IMR-90 (cell line): ENCODE results near the gene SPATA18. TPM values are rescaled to one million over a fixed set of nuclear protein-coding genes. Genes with fewer than 3 reads are reported as not detected.
A peak's percentile ranks its signal among the peaks of the same experiment; 100 is the strongest.

ENCODE experiments used
- ATAC-seq: fragments of 200-7000 bp; cut with Tn5 transposase; 2 replicates; pipeline ENCODE4 v1.9.1; 2020; ENCODE audit warnings: low read depth, mild to moderate bottlenecking, moderate library complexity
- BruUV-seq: library from RNA; stranded (reverse); fragments of 400-500 nt; replicated peaks from 2 replicates; lab custom pipeline; 2021; lab: Mats Ljungman, UMichigan
- CTCF ChIA-PET: fragments of 300-600 bp; formaldehyde crosslinking; extraction: SDS; loops from one replicate; lab custom pipeline; 2021; ENCODE audit warnings: antibody characterized with exemption; lab: Yijun Ruan, JAX
- POLR2A ChIA-PET: fragments of 300-600 bp; sonication (Branson Sonifier 250); formaldehyde crosslinking; loops from one replicate; lab custom pipeline; 2022; ENCODE audit warnings: antibody characterized with exemption; ENCODE audit not compliant: unreplicated experiment; lab: Charles Lee
- DNase-seq: peaks from one replicate; pipeline ENCODE4 v3.0.0; 2013
- H2AFZ ChIP-seq: replicated peaks from 2 replicates; pipeline ENCODE3; 2013; ENCODE audit warnings: low read length, mild to moderate bottlenecking; ENCODE audit not compliant: poor library complexity
- H2AK5ac ChIP-seq: 2 replicates; pipeline ENCODE4 v1.6.1; 2013; ENCODE audit warnings: low read depth, low read length, inconsistent platforms
- H2AK9ac ChIP-seq: replicated peaks from 2 replicates; pipeline ENCODE3; 2013; ENCODE audit warnings: mild to moderate bottlenecking, low read depth, low read length, moderate library complexity; ENCODE audit not compliant: poor library complexity
- H2BK120ac ChIP-seq: 2 replicates; pipeline ENCODE4 v1.6.1; 2013; ENCODE audit warnings: low read depth, low read length, inconsistent platforms
- H2BK15ac ChIP-seq: 3 replicates; pipeline ENCODE4 v1.6.1; 2013; ENCODE audit warnings: low read depth, low read length, inconsistent platforms
- H2BK20ac ChIP-seq: 2 replicates; pipeline ENCODE4 v1.6.1; 2013; ENCODE audit warnings: low read depth, mild to moderate bottlenecking, inconsistent platforms, low read length, moderate library complexity
- H2BK5ac ChIP-seq: 2 replicates; pipeline ENCODE4 v1.6.1; 2013; ENCODE audit warnings: mild to moderate bottlenecking, low read depth, low read length, inconsistent platforms; ENCODE audit not compliant: poor library complexity, severe bottlenecking
- H3K14ac ChIP-seq: replicated peaks from 2 replicates; pipeline ENCODE4 v1.6.1; 2013; ENCODE audit warnings: low read depth, low read length, inconsistent platforms
- H3K18ac ChIP-seq: 2 replicates; pipeline ENCODE4 v1.6.1; 2013; ENCODE audit warnings: low read depth, low read length, control low read depth
- H3K23ac ChIP-seq: 2 replicates; pipeline ENCODE4 v1.6.1; 2013; ENCODE audit warnings: low read depth, low read length, inconsistent platforms
- H3K27ac ChIP-seq: 2 replicates; pipeline ENCODE4 v1.5.1; 2013; ENCODE audit warnings: mild to moderate bottlenecking, control low read depth, low read length; ENCODE audit not compliant: insufficient read depth
- H3K27me3 ChIP-seq: 2 replicates; pipeline ENCODE4 v1.6.1; 2013; ENCODE audit warnings: low read length; ENCODE audit not compliant: control insufficient read depth, insufficient read depth
- H3K36me3 ChIP-seq: 2 replicates; pipeline ENCODE4 v1.6.1; 2013; ENCODE audit warnings: low read length, mixed read lengths; ENCODE audit not compliant: control insufficient read depth, insufficient read depth
- H3K4ac ChIP-seq: 2 replicates; pipeline ENCODE4 v1.6.1; 2013; ENCODE audit warnings: low read depth, low read length, inconsistent platforms
- H3K4me1 ChIP-seq: 2 replicates; pipeline ENCODE4 v1.6.1; 2013; ENCODE audit warnings: low read length, mixed read lengths; ENCODE audit not compliant: control insufficient read depth, insufficient read depth
- H3K4me2 ChIP-seq: 2 replicates; pipeline ENCODE4 v1.6.1; 2013; ENCODE audit warnings: low read depth, mild to moderate bottlenecking, control low read depth, low read length, moderate library complexity
- H3K4me3 ChIP-seq: 2 replicates; pipeline ENCODE4 v1.5.1; 2013; ENCODE audit warnings: low read depth, mild to moderate bottlenecking, control low read depth, low read length, moderate library complexity; ENCODE audit not compliant: insufficient read depth
- H3K56ac ChIP-seq: 2 replicates; pipeline ENCODE4 v1.6.1; 2013; ENCODE audit warnings: low read length, inconsistent platforms; ENCODE audit not compliant: insufficient read depth; ENCODE audit errors: extremely low read depth
- H3K79me1 ChIP-seq, 2 experiments: 2 replicates each; pipeline ENCODE4 v1.6.1; 2013; ENCODE audit warnings: low read length in 2 of 2, inconsistent platforms in 1 of 2, low read depth in 1 of 2
- H3K9ac ChIP-seq: 2 replicates; pipeline ENCODE4 v1.6.1; 2013; ENCODE audit warnings: low read depth, low read length, control low read depth
- H3K9me1 ChIP-seq: 2 replicates; pipeline ENCODE4 v1.6.1; 2013; ENCODE audit warnings: low read length, inconsistent platforms; ENCODE audit not compliant: insufficient read depth
- H3K9me3 ChIP-seq: 2 replicates; pipeline ENCODE4 v1.6.1; 2013; ENCODE audit warnings: low read length; ENCODE audit not compliant: control insufficient read depth, insufficient read depth
- H4K20me1 ChIP-seq: 2 replicates; pipeline ENCODE4 v1.6.1; 2013; ENCODE audit warnings: low read length, inconsistent platforms; ENCODE audit not compliant: insufficient read depth
- H4K5ac ChIP-seq: 2 replicates; pipeline ENCODE4 v1.6.1; 2013; ENCODE audit warnings: mild to moderate bottlenecking, low read depth, low read length, control low read depth
- H4K8ac ChIP-seq, 2 experiments: 2 replicates each; pipeline ENCODE4 v1.6.1; 2013; ENCODE audit warnings: low read depth in 2 of 2, low read length in 2 of 2, control low read depth in 1 of 2, inconsistent platforms in 1 of 2
- H4K91ac ChIP-seq: 2 replicates; pipeline ENCODE4 v1.6.1; 2013; ENCODE audit warnings: low read depth, low read length, inconsistent platforms; ENCODE audit not compliant: insufficient read depth
- CEBPB ChIP-seq: IDR thresholded peaks from 2 replicates; pipeline ENCODE4 v1.6.1; 2012; ENCODE audit warnings: low read depth, low read length, improper control_type of control experiment
- FOS ChIP-seq: fragments of 150-350 bp; IDR thresholded peaks from 2 replicates; pipeline ENCODE4 v1.6.1; 2016; ENCODE audit warnings: low read depth, low read length
- dilution Hi-C: fragments of 300-500 bp; cut with HindIII; formaldehyde crosslinking; loops from one replicate; pipeline ENCODE4 v1.14.3; 2018; ENCODE audit warnings: low sequenced_read_pairs; ENCODE audit not compliant: unreplicated experiment
- in situ Hi-C: fragments of 300-500 bp; cut with MboI; formaldehyde crosslinking; loops from 3 replicates; pipeline ENCODE4 v1.14.3; 2019; ENCODE audit warnings: low sequenced_read_pairs, inconsistent platforms, mixed read lengths
- intact Hi-C: fragments of 100-400 bp; cut with micrococcal nuclease; formaldehyde crosslinking; loops from 2 replicates; pipeline ENCODE4 v1.10.0; 2022
- polyA plus RNA-seq, 3 experiments: library from polyadenylated mRNA; depleted of rRNA; stranded (reverse); fragments of >200 nt; gene quantifications; 2 replicates each; pipeline ENCODE4 v1.2.3, GENCODE V29; 2012; ENCODE audit warnings: low replicate concordance in 1 of 3
- total RNA-seq: library from RNA; depleted of rRNA; stranded (reverse); fragments of >200 nt; gene quantifications from 2 replicates; pipeline ENCODE4 v1.2.3, GENCODE V29; 2012

The SPATA18 gene
- total and polyA plus RNA-seq, 2 of the 4 experiments (the other 2 are of a cell fraction): 3.0 to 4.7 TPM

DNA sequence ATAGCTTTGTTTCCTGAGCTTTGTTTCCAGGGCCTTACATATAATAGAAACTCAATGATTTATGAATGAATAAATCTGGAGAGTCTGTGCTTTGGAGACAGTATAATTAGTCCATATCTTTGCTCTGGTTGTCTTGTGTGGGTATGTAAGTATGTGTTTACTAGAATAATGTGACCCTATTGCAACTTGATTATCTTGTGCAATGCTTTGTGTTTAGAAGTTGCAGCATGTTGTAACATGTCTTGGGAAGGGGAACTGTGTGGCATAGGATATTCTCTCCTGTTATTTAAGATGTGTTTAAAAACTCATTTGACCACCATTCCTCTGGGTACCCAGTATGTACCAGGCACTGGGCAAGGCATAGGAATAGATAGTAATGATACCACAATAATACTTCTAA is 6.1 kb downstream of the SPATA18 start:
- Histone ChIP-seq H3K4me1 (peaks cover 4% of the 10 kb centered on the region; the same call in 1 of the 2 replicates), H3K27ac (no peak overlapping the region), H3K9me3 (no peaks in the 10 kb centered on the region), H3K4me2 (peak overlapping the region; percentile 18; the same call in 1 of the 2 replicates), H3K4ac (no peak overlapping the region), H4K8ac (no peak overlapping the region), H3K23ac (no peak overlapping the region), H3K79me1 (0 out of 4 replicates have a peak, but pooled peaks cover 0 to 6% of the 10 kb centered on the region in 2 experiments), H3K9ac (no peak overlapping the region), H2AFZ (no peak overlapping the region), H2BK5ac (no peak overlapping the region), H3K36me3 (no peaks in the 10 kb centered on the region), H4K5ac (peak overlapping the region; percentile 54; the same call in 1 of the 2 replicates), H3K4me3 (no peak overlapping the region), H2AK5ac (no peak overlapping the region), H3K14ac (no peak overlapping the region), H2BK15ac (no peak overlapping the region), H2AK9ac (no peak overlapping the region), H3K18ac (peak overlapping the region; percentile 96; the same call in 1 of the 2 replicates), H4K20me1 (0 out of 2 replicates have a peak, but pooled peaks cover under 1% of the 10 kb centered on the region), H3K56ac (no peak overlapping the region), H2BK120ac (no peak overlapping the region), H2BK20ac (no peak overlapping the region), H3K9me1 (peaks cover 4% of the 10 kb centered on the region; the same call in 1 of the 2 replicates), H3K27me3 (no peaks in the 10 kb centered on the region), H4K91ac (no peak overlapping the region)
- dilution Hi-C loops: no loop called here
- ChIA-PET POLR2A (interaction anchor here (0.5 kb wide), 1 partner anchor 78 kb away, joined by 3 read pairs; no protein-coding TSS in a partner anchor), CTCF (no interaction called here)
- peak; percentile 40 for ATAC-seq
- no peak for DNase-seq
- BruUV-seq: no TSS peak
- in situ Hi-C loops: no loop called here
- intact Hi-C loops: loop anchor here (10.0 kb wide), 1 partner anchor 62 kb away; no protein-coding TSS in a partner anchor
- TF ChIP-seq FOS (no peak), CEBPB (peak; percentile 18; the same call in 1 of the 2 replicates)
